Neuronal stem cell (in vitro differentiated cells): ENCODE results near the gene NRXN3.

Experiments used
- DNase-seq: peaks from one replicate; pipeline ENCODE4 v3.0.0-alpha.2; 2013; ENCODE audit warnings: low spot score
- H2AFZ ChIP-seq: one replicate; pipeline ENCODE4 v1.6.1; 2013; ENCODE audit warnings: mild to moderate bottlenecking, low read length, inconsistent platforms
- H2AK5ac ChIP-seq: 2 replicates; pipeline ENCODE4 v1.6.1; 2013; ENCODE audit warnings: low read depth, mild to moderate bottlenecking, inconsistent platforms, low read length, moderate library complexity, mixed read lengths
- H2BK120ac ChIP-seq: 2 replicates; pipeline ENCODE4 v1.6.1; 2013; ENCODE audit warnings: low read depth, mild to moderate bottlenecking, inconsistent platforms, low read length, moderate library complexity, mixed read lengths
- H2BK12ac ChIP-seq: one replicate; pipeline ENCODE4 v1.6.1; 2013; ENCODE audit warnings: low read length, inconsistent platforms
- H2BK15ac ChIP-seq: 2 replicates; pipeline ENCODE4 v1.6.1; 2013; ENCODE audit warnings: mild to moderate bottlenecking, low read length, inconsistent platforms, mixed read lengths
- H2BK5ac ChIP-seq: one replicate; pipeline ENCODE4 v1.6.1; 2013; ENCODE audit warnings: inconsistent platforms, mild to moderate bottlenecking, low read length, moderate library complexity
- H3K14ac ChIP-seq: one replicate; pipeline ENCODE4 v1.6.1; 2013; ENCODE audit warnings: low read length, inconsistent platforms
- H3K18ac ChIP-seq: 2 replicates; pipeline ENCODE4 v1.6.1; 2013; ENCODE audit warnings: low read length, inconsistent platforms
- H3K23ac ChIP-seq: 2 replicates; pipeline ENCODE4 v1.6.1; 2013; ENCODE audit warnings: low read depth, mild to moderate bottlenecking, mixed read lengths, low read length, inconsistent platforms; ENCODE audit not compliant: poor library complexity
- H3K27ac ChIP-seq: replicated peaks from 3 replicates; pipeline ENCODE4 v1.5.1; 2013; ENCODE audit warnings: low read length, inconsistent platforms
- H3K27me3 ChIP-seq, 3 experiments: 2 replicates each; pipeline ENCODE4 v1.6.1; 2013; ENCODE audit warnings: low read length in 3 of 3, mild to moderate bottlenecking in 2 of 3, inconsistent platforms in 1 of 3, low read depth in 1 of 3, mixed read lengths in 1 of 3, moderate library complexity in 1 of 3; ENCODE audit not compliant: control insufficient read depth in 3 of 3, insufficient read depth in 3 of 3
- H3K36me3 ChIP-seq, 2 donors: replicated peaks in 1 of 2; 2 replicates each; pipeline ENCODE4 v1.6.1; 2013; ENCODE audit warnings: low read length in 2 of 2; ENCODE audit not compliant: control insufficient read depth in 2 of 2, insufficient read depth in 2 of 2
- H3K4ac ChIP-seq: 2 replicates; pipeline ENCODE4 v1.6.1; 2013; ENCODE audit warnings: inconsistent platforms, mild to moderate bottlenecking, low read length, moderate library complexity
- H3K4me1 ChIP-seq, 2 donors: 1 replicate in 1 of 2; 2 replicates in 1 of 2; pipeline ENCODE4 v1.6.1; 2013; ENCODE audit warnings: low read length in 2 of 2, low read depth in 1 of 2; ENCODE audit not compliant: control insufficient read depth in 2 of 2, insufficient read depth in 1 of 2
- H3K4me2 ChIP-seq: one replicate; pipeline ENCODE4 v1.6.1; 2013; ENCODE audit warnings: mild to moderate bottlenecking, low read length, inconsistent platforms; ENCODE audit not compliant: insufficient read depth, poor library complexity, severe bottlenecking
- H3K4me3 ChIP-seq, 2 donors: 2 replicates each; pipeline ENCODE4 v1.5.1; 2013; ENCODE audit warnings: low read length in 2 of 2, mild to moderate bottlenecking in 2 of 2, inconsistent platforms in 1 of 2, moderate library complexity in 1 of 2
- H3K79me1 ChIP-seq: one replicate; pipeline ENCODE4 v1.6.1; 2013; ENCODE audit warnings: low read depth, mild to moderate bottlenecking, inconsistent platforms, low read length, moderate library complexity
- H3K9ac ChIP-seq: one replicate; pipeline ENCODE4 v1.6.1; 2013; ENCODE audit warnings: mild to moderate bottlenecking, low read depth, low read length, inconsistent platforms; ENCODE audit not compliant: poor library complexity
- H3K9me3 ChIP-seq, 2 donors: replicated peaks in 1 of 2; 2 replicates each; pipeline versions ENCODE3 to v1.6.1; 2013; ENCODE audit warnings: low read length in 2 of 2, mild to moderate bottlenecking in 2 of 2, inconsistent platforms in 1 of 2, low read depth in 1 of 2, mixed read lengths in 1 of 2, moderate library complexity in 1 of 2; ENCODE audit not compliant: control insufficient read depth in 2 of 2, insufficient read depth in 1 of 2
- H4K8ac ChIP-seq: one replicate; pipeline ENCODE4 v1.6.1; 2013; ENCODE audit warnings: low read depth, mild to moderate bottlenecking, inconsistent platforms, low read length, moderate library complexity
- H4K91ac ChIP-seq: one replicate; pipeline ENCODE4 v1.6.1; 2013; ENCODE audit warnings: low read length, low read depth, mild to moderate bottlenecking, inconsistent platforms; ENCODE audit not compliant: poor library complexity
- WGBS, 2 donors: extraction: QIAGEN DNeasy Blood & Tissue Kit; methylation state at CpG; one replicate each; pipeline ENCODE4 v1.1.7; 2013; ENCODE audit warnings: missing lambda C conversion rate in 2 of 2, mixed read lengths in 1 of 2; ENCODE audit not compliant: insufficient read length in 2 of 2, insufficient replicate concordance in 1 of 2; ENCODE audit errors: extremely low coverage in 2 of 2; 5-methylcytosine and 5-hydroxymethylcytosine counted together

Gene NRXN3

DNA sequence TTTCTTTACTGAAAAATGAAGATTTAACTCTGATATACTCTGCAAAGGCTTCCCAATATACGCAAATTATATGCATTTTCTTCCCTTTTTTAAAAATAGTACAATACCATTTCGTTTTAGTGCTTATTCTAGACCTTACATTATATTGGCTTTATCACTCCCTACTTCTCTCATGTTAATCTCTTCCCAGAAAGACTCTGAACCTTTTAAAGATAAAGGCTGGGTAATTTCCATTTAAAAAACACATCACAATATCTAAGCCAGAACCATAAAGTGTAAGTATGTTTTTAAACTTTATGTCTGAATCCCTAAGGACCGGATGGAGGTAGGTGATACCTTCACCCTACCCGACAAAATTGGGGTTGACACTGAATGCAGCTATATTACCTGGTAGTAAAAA lies 1720.4 kb downstream of the NRXN3 start:
- H3K27ac ChIP-seq, result no peak overlapping the region
- no peak overlapping the region for H3K9ac ChIP-seq
- no CpG with 5 or more reads among the region's 4 CpGs for WGBS, 2 donors
- no peak overlapping the region for H3K4me3 ChIP-seq
- no peak overlapping the region for H3K14ac ChIP-seq
- no peaks in the 10 kb centered on the region for H3K4me1 ChIP-seq
- H3K18ac ChIP-seq, result no peak overlapping the region
- no peak overlapping the region for H2BK5ac ChIP-seq
- no peaks in the 10 kb centered on the region for H3K36me3 ChIP-seq
- DNase-seq, result no peak
- no peak overlapping the region for H2AK5ac ChIP-seq
- H2BK120ac ChIP-seq, result no peak overlapping the region
- no peaks in the 10 kb centered on the region for H3K27me3 ChIP-seq
- no peak overlapping the region for H2BK15ac ChIP-seq
- no peak overlapping the region for H3K23ac ChIP-seq
- no peak overlapping the region for H3K4ac ChIP-seq
- H2BK12ac ChIP-seq, result no peak overlapping the region
- no peak overlapping the region for H4K8ac ChIP-seq
- no peaks in the 10 kb centered on the region for H3K9me3 ChIP-seq
- H2AFZ ChIP-seq, result no peak overlapping the region
- H3K4me2 ChIP-seq, result no peak overlapping the region
- H4K91ac ChIP-seq, result no peak overlapping the region
- H3K79me1 ChIP-seq, result no peaks in the 10 kb centered on the region

DNA sequence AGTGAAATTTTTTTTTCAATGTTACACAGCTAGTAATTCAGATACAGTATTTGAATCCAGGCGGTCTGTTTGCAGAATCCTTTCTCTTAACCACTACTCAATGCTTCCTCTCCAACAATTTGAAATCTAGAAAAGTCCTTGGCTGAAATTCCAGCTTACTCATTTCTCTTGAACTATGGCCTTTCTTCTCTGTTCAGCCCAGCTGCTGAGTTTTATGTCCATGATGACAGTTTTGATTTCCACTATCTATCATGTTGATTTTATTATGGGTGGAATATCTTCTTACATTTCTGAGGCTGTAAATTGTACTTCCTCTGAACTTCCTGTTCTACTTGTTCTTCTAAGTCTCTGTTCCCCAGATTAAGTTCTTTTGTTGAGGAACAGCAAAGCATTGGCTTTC lies 1725.8 kb downstream of the NRXN3 start:
- Histone ChIP-seq H2AK5ac (no peak overlapping the region), H2BK120ac (no peak overlapping the region), H3K9ac (no peak overlapping the region), H3K36me3 (no peaks in the 10 kb centered on the region), H3K23ac (no peak overlapping the region), H2BK15ac (no peak overlapping the region), H2BK12ac (no peak overlapping the region), H3K9me3 (no peaks in the 10 kb centered on the region), H2AFZ (peak overlapping the region; percentile 63), H3K18ac (no peak overlapping the region), H4K8ac (no peak overlapping the region), H3K4ac (no peak overlapping the region), H3K27me3 (no peaks in the 10 kb centered on the region), H2BK5ac (no peak overlapping the region), H3K4me2 (no peak overlapping the region), H3K4me1 (no peaks in the 10 kb centered on the region), H3K4me3 (no peak overlapping the region), H4K91ac (no peak overlapping the region), H3K27ac (no peak overlapping the region), H3K79me1 (no peaks in the 10 kb centered on the region), H3K14ac (no peak overlapping the region)
- DNase-seq, result no peak
- no CpG with 5 or more reads among the region's 1 CpG for WGBS, 2 donors

DNA sequence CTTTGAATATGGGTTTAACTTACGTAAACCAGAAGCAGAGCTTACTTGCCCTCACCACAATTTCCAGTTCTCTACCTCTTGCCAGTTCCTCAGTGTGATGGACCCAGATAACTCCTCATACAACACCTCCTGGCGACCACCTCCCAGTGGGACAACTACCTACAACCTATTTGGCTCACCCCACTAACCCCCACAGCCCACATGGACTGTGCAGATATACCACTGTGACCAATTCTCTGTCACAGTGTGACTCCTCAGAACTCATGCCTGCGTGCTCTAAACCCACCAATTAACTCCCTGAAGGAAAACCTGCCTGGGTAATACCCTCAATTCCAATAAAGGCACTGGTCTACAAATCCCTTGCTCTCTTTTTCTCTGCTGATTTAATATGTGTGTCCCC lies 1729.4 kb downstream of the NRXN3 start:
- H4K8ac ChIP-seq, result no peak overlapping the region
- WGBS, 2 donors, result no CpG with 5 or more reads among the region's 3 CpGs
- no peaks in the 10 kb centered on the region for H3K79me1 ChIP-seq
- H3K14ac ChIP-seq, result no peak overlapping the region
- H3K4me3 ChIP-seq, result no peak overlapping the region
- no peak overlapping the region for H2BK120ac ChIP-seq
- H2BK12ac ChIP-seq, result no peak overlapping the region
- H2BK5ac ChIP-seq, result no peak overlapping the region
- no peaks in the 10 kb centered on the region for H3K36me3 ChIP-seq
- no peak overlapping the region for H2AK5ac ChIP-seq
- H3K27me3 ChIP-seq, result no peaks in the 10 kb centered on the region
- no peak overlapping the region for H3K4ac ChIP-seq
- no peaks in the 10 kb centered on the region for H3K4me1 ChIP-seq
- H4K91ac ChIP-seq, result no peak overlapping the region
- H3K9ac ChIP-seq, result no peak overlapping the region
- no peak overlapping the region for H2AFZ ChIP-seq
- H3K27ac ChIP-seq, result no peak overlapping the region
- H3K18ac ChIP-seq, result no peak overlapping the region
- no peak overlapping the region for H3K4me2 ChIP-seq
- H3K23ac ChIP-seq, result no peak overlapping the region
- no peaks in the 10 kb centered on the region for H3K9me3 ChIP-seq
- no peak for DNase-seq
- H2BK15ac ChIP-seq, result no peak overlapping the region

DNA sequence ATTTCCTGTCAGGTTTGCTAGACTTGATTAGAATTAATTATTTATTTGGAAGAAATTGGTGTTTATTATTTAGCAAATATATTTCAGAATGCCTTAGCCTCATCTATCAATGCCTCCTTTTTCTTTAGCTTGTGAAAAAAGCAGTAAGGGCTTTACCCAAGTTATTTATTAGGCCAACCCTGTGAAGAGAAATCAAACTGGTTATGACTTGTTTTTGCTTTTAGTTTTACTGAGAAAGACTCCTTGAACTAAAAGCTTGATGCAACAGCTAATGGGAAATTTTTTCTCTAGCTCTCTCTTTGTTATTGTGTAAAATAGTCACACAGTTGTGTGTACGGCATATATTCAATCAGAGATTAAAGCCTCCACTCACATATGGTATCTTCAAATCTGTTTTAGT lies 1734.3 kb downstream of the NRXN3 start:
- Histone ChIP-seq H2BK15ac (no peak overlapping the region), H2BK12ac (no peak overlapping the region), H2BK120ac (no peak overlapping the region), H3K9ac (no peak overlapping the region), H3K36me3 (no peaks in the 10 kb centered on the region), H3K27ac (no peak overlapping the region), H3K27me3 (no peaks in the 10 kb centered on the region), H4K91ac (no peak overlapping the region), H3K23ac (no peak overlapping the region), H2BK5ac (no peak overlapping the region), H3K4me3 (no peak overlapping the region), H4K8ac (no peak overlapping the region), H2AFZ (no peak overlapping the region), H3K4me1 (no peaks in the 10 kb centered on the region), H3K14ac (no peak overlapping the region), H3K4ac (no peak overlapping the region), H2AK5ac (no peak overlapping the region), H3K79me1 (no peaks in the 10 kb centered on the region), H3K4me2 (no peak overlapping the region), H3K9me3 (no peaks in the 10 kb centered on the region), H3K18ac (no peak overlapping the region)
- no CpG with 5 or more reads among the region's 1 CpG for WGBS, 2 donors
- no peak for DNase-seq
